Measurements from ENCODE around the gene HEPHL1.
"Not testable (repeated sequence)": the region's sequence is repeated elsewhere in the genome, so short reads cannot be mapped to it uniquely, and the experiment has no call there.

The HEPHL1 gene, protein sequence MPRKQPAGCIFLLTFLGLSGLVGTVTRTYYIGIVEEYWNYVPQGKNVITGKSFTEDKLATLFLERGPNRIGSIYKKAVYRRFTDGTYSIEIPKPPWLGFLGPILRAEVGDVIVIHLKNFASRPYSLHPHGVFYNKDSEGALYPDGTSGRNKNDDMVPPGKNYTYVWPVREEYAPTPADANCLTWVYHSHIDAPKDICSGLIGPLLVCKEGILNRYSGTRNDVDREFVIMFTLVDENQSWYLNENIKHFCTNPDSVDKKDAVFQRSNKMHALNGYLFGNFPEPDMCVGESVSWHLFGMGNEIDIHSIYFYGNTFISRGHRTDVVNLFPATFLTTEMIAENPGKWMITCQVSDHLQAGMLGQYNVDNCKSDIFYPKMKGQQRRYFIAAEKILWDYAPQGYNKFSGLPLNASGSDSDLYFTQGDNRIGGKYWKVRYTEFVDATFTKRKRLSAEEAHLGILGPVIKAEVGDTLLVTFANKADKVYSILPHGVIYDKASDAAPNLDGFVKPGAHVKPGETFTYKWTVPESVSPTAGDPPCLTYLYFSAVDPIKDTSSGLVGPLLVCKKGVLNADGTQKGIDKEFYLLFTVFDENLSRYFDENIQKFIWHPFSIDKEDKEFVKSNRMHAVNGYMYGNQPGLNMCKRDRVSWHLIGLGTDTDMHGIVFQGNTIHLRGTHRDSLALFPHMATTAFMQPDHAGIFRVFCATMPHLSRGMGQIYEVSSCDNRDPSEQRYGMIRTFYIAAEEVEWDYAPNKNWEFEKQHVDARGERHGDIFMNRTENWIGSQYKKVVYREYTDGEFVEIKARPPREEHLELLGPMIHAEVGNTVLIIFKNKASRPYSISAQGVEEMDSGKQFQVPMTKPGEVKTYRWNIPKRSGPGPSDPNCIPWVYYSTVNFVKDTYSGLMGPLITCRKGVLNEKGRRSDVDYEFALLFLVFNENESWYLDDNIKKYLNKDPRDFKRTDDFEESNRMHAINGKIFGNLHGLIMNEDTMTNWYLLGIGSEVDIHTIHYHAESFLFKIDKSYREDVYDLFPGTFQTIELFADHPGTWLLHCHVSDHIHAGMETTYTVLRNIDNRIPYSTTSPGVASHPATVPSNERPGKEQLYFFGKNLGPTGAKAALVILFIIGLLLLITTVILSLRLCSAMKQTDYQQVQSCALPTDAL

DNA sequence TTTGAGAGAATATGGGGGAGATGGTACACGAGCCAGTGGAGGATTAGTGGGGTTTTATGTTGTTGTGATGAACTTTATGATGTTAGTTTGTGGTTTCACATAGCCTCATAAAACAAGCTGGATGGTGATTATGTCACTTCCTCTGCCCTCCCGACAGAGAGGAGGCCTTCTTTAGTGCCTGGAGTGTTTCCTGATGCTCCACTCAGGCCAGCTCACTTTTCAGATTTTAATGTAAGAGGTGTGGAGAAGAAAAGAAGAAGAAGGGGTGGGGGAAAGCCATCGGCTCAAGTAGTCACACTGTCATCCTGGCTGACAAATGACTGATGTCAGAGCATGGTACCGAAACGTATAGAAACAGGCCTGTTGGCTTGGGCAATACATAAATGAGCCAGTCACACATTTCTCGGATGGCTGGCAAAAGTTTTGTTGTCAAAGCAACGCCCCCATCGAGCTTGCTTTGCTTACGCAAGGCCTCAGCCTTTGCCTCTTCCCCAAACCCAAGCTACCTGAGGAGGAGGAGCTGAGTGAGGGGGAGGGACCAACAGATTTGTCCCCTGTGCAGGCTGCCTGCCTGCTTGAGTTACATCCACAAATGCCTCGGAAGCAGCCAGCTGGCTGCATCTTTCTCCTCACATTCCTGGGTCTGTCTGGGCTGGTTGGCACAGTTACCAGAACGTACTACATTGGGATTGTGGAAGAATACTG lies at the start of gene HEPHL1:
Gene HEPHL1, plus strand, starts transcription at position 578 of the 705 bp plus-strand sequence. Its CDS starts 15 bp downstream, at position 593.
- DNase-seq (ENCODE audit: low read depth): no peak

DNA sequence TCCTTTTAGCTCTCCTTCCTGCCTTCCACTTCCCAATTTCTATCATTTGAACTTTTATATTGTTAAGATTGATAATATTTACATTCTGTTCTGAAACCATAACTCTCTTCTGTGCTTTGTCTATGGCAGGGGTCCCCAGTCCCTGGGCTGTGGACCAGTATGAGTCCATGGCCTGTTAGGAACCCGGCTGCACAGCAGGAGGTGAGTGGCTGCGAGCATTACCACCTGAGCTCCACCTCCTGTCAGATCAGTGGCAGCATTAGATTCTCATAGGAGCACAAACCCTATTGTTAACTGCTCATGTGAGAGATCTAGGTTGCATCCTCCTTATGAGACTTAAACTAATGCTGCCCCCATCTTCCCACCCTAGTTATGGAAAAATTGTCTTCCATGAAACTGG lies 48.4 kb upstream of the HEPHL1 start:
- DNase-seq (ENCODE audit: low read depth): no peak

DNA sequence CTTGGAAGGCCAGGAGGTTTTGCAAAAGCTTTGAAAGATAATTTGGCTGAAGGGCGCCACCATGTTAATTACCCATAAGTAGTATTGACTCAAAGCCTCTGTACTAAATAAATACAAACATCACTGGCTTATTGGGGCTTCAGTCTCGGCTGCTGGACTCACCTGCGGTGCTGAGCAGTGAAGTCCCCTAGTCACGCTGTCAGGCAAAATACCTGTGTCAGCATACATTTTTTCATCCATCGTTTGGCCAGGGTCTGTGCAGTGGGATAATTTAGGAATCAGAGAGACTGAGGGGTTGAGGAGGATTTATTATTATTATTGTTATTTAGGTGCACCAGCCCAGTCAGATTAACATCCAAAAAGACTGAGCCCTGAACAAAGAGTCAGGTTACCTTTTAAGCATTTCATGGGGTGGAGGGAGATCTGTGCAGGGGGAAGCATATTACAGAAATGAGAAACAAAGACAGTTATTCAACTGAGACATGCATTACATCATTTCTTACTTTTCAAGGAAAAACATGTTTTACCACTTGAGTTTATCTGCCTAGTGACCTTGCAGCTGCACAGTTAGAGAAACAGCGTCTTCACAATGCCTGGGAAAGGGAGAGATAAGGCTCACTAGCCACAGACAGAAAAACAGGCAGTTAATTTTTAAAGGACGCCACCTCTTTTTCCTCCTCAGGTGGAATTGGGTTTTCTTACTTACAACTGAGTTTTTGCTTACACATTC lies 47.7 kb upstream of the HEPHL1 start:
- DNase-seq (ENCODE audit: low read depth): not testable (repeated sequence)

DNA sequence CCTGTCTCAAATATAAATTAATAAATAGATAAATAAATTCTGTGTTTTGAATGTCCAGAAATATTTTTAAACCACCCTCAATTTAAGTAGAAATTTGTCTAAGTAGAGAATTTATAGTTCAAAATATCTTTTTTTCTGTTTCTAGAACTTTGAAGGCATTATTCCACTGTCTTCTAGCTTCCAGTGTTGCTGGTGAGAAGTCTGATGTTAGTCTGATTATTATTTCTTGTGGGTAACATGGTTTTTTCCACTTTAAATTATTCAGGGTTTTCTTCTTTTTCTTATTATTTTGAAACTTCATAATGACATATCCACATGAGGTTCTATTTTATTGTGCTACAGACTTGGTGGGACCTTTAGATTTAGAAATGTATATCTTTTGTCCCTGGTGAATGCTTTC lies 46.4 kb upstream of the HEPHL1 start:
- DNase-seq (ENCODE audit: low read depth): no peak

DNA sequence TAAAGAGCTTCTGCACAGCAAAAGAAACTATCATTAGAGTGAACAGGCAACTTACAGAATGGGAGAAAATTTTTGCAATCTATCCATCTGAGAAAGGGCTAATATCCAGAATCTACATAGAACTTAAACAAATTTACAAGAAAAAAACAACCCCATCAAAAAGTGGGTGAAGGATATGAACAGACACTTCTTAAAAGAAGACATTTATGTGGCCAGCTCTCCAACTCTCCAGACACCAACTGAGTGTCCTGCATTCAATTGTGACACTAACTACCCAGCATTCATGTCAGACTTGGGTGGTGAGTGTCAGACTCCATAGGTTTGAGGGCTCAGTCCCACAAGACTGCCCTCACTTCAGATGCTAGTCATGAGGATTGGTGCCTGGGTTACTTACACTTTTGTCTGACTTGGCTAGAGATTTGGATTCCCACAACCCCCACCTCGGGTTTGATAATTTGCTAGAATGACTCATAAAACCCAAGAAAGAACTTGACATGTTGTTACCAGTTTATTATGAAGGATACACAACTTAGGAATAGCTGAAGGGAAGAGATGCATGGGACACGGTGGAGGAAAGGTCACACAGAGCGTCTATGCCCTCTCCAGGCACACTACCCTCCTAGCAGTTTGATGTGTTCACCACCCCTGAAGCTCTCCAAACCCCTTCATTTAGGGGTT lies 44.4 kb upstream of the HEPHL1 start:
- not testable (repeated sequence) for DNase-seq (ENCODE audit: low read depth)

DNA sequence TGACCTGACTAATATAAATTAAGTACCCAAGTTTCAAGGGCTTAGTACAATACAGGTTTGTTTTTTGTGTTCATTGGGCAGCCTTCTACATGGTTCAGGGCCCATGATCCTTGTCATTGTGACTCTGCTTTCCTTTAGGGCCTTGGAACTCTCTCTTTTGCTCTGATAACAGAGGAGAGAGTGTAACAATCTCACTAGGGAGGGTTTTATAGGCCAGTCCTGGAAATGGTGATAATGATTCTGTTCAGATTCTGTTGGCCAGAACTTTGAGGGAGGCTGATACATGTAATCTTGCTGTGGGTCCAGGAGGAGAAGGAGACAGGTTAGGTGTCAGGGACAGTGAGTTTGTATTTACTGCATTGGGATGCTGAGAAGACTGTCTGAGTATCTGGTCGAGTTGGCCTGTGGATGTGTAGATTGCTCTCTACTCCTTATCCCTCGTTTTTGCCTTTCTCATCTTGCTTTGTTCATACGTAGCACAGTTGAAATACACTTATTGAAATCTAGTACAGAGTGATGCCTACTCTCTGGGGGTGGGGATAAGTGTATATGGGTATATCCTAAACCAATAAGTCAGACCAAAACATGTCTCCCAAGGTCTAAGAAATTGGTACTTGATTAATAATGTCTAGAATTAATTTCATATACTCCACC lies 37.5 kb upstream of the HEPHL1 start:
- no peak for DNase-seq (ENCODE audit: low read depth)

DNA sequence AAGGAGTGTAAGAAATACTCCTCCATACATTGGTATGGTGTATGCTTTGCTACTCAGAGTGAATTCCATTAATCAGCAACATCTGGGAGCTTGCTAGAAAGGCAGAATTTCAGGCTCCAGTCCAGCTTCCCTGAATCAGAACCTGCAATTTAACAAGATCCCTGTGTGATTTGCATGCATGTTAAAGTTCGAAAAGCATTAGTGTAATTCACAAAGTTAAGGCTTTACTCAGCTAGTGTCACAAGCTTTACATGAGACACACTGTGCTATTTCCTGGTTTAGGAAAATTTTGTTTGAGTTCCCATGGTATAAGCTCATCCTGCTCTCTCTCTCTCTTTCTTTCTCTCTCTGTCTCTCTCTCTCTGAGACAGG lies 37.0 kb upstream of the HEPHL1 start:
- peak; percentile 73 for DNase-seq (ENCODE audit: low read depth)

DNA sequence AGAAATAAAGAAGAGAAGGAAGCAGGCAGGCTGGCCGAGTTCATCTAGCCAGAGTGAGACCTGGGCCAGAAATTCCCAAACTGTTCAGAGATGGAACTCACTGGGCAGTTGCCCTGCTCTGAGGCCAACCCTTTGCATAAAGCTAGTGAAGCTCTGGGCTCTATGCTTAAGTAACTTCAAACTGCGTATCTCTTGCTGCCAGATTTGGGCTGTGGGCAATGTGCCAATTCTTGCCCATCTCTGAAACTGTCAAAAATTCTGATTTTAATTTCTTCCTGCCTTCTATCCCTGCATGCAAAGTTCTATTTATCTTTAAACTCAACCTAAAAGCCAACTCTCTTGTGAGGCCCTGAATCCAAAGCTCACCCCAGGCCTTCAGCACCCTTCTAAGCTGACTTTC lies 36.2 kb upstream of the HEPHL1 start:
- DNase-seq (ENCODE audit: low read depth): no peak

DNA sequence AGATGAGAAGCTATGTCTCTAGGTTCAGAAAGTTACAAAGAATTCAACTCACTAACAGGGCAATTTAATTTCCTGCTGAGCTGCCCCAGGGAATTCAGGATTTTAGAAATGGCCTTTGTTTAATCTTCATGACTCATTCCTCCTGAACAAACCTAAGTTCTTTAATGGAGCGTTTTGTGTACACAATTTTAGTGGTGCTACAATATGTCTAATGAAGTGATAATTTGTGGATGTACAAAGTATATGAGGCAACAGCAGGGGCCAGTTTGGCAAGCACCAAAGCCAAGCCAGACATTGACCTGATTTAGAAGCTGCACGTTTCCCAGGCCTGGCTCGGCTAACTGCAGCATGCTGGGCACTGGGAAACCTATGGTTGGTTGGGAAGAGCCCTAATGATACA lies 34.4 kb upstream of the HEPHL1 start:
- DNase-seq (ENCODE audit: low read depth): peak; percentile 11

DNA sequence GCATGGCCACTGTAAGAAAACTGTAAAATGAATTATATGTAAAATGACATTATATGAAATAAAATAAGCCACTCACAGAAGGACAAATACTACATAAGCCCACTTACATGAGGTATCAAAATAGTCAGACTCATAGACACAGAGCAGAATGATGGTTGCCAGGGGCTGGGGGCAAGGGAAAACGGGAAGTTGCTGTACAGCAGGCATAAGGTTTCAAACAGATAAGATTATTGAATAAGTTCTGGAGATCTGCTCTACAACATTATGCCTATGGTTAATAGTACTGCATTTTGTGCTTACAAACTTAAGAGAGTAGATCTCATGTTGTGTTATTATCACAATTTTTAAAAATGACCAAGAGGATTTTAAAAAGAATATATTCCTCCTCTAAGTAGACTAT lies 32.7 kb upstream of the HEPHL1 start:
- no peak for DNase-seq (ENCODE audit: low read depth)

DNA sequence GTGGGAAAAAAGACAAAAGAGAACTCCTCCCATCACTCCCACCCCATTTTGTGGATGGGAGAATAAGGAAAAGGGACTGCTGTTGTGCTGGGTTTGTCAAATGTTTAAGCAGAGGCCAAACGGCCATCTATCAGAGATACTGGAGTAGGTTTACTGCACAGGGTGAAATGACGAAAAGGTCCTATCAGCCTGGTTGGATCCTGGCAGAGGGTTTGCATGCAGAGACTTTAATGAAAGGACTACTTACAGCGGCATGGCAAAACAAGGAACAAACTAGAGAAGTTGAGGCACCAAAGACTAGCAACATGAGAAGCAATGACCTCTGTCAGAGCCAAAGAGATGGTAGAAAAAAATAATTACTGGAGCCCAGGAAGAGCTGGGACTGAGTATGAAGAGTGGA lies 32.2 kb upstream of the HEPHL1 start:
- no peak for DNase-seq (ENCODE audit: low read depth)

DNA sequence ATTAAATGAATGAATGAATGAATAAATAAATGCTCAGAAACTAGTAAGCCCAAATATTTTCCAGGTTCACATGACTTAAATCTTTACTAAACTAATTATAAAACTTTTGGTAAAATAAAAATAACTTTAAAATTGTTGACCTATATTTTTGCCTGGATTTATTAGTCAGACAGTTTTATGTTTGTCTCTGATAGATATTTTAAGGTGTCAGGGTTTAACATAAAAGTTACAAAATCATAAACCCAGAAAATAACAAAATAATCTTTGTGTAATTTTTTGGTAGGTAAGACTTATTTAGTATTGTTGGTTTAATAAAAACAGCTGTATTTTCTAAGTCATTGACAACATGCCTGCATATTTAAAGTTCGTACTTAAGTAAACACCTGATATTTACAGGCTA lies 27.4 kb upstream of the HEPHL1 start:
- DNase-seq (ENCODE audit: low read depth): no peak

DNA sequence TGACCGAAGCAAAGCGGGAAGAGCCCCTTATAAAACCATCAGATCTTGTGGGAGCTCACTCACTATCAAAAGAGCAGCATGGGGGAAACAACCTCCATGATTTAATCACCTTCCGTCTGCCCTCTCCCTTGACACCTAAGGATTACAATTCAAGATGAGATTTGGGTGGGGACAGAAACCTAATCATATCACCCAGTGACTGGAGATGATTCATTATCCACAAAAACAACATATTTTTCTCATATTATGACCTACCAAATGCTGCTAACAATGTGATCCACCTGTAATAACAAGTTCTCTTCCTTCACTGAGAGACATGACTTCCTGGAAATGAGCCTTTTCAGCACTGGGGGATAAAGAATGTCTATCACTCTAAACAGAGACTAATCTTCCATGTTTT lies 23.4 kb upstream of the HEPHL1 start:
- DNase-seq (ENCODE audit: low read depth): no peak

DNA sequence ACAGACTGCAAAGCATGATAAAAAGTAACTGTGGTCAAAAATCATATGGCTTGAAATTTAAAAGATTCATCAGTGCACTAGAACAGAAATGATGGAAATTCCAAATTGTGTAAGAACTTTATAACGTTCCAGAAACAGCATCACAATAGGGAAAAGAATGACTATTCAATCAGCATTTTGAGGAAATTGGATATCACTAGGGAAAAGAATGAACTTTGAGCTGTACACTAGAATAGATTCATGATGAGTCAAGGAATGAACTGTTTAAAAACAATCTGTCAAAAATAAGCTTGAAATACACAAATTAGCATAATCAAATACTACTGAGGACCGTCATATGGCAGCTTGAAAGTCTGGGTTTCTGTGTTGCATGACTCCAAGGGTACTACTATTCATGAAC lies 20.5 kb upstream of the HEPHL1 start:
- peak; percentile 68 for DNase-seq (ENCODE audit: low read depth)

DNA sequence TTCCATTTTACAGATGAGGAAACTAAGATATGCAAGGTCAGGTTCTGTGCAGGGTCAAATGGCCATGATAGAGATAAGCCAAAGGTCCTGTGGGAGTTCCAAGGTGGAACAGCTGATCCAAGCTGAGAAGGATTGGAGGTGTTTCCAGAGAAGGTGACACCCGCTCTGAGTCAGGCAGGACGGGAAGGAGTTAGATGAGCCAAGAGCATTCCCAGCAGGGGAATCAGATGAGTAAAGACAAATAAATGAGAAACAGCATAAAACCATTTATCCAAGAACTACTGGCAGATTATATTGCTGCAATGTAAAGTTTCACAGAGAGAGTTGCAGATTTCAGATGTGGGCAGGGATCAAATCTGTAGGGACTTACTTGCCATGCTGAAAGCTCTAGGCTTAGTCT lies 18.9 kb upstream of the HEPHL1 start:
- peak; percentile 66 for DNase-seq (ENCODE audit: low read depth)

DNA sequence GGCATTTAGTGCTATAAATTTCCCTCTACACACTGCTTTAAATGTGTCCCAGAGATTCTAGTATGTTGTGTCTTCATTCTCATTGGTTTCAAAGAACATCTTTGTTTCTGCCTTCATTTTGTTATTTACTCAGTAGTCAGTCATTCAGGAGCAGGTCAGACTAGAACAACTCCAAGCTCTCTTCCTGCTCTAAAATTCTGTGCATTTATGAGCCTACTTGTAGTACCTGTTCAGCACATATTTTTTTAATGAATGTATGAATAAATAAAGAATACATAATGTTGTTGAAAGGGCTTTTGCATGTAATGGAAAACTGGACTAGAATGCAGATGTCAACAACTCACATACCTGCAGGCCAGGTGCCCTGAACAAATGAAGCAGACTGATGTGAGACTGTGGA lies 13.7 kb upstream of the HEPHL1 start:
- no peak for DNase-seq (ENCODE audit: low read depth)

DNA sequence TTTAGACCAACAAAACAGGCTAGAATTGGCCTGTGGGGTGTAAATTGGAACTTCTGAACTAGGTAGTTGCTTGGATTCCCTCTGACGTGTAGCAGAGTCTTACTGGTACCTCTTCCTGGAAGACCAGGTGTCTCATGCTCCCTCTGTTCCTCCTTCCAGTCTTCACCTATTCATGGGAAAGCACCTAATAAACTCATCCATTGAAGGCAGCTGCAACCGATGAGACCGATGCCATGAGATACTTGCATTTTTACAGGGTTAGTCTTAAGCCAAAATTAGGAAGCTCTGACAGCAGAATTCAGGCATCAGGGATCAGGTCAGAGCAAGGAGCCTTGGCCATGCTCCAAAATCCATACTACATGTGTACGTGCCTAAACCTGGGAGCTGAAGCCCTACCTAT lies 13.2 kb upstream of the HEPHL1 start:
- DNase-seq (ENCODE audit: low read depth): no peak

DNA sequence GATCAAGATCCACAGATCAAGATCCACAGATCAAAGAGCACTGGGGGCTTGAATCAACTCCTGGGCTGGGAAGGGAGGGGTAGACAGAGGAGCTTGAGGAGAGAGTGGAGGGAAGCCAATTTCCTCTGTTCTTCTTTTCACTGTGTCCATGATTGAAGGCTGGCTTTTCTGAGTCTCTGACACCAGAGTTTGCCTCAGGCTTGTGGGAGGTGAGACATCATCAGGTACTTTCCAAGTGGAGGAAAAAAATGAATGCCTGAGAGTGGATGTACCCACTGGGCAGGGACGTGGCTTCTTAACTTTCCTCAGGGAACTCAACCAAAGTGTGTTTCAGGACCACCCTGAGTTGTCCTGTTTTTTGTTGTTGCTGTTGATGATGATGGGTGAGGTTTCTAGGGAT lies 11.0 kb upstream of the HEPHL1 start:
- no peak for DNase-seq (ENCODE audit: low read depth)

DNA sequence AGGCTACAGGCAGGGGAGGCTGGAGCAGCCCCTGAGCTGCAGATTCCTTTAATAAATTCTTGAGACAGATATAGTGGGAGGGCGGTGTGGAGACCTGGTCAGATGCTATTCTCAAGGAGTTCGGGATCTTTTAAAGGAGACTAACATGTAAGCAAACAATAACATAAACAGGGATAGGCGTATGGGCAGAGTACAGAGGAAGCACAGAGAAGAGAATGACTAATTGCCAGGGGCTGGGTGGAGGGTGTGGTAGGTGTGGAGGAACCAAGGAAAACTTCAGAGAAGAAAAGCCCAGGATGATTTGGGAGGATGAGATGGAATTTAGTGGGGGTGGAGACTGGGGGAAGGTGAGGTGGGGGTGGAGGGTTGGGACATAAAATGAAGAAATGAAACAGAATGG lies 9.7 kb upstream of the HEPHL1 start:
- no peak for DNase-seq (ENCODE audit: low read depth)

DNA sequence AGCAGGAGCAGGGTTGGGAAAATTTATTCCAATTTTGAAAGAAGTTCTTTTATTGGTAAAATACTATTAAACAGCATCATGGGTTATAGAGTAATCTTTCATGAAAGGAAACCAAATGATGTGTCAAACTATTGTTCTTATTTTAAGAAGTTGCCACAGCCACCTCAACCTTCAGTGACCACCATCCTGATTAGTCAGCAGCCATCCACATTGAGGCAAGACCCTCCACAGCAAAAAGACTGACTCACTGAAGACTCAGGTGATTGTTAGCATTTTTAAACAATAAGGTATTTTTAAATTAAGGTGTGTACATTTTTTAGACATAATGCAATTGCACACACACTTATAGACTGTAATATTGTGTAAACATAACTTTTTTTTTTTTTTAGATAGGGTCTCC lies 3.7 kb upstream of the HEPHL1 start:
- DNase-seq (ENCODE audit: low read depth): no peak

All from fibroblast of gingiva (primary cell).